Transverse colon (tissue), 4 donors: ENCODE results near the gene PLCB2.

Source experiments
- POLR2AphosphoS5 ChIP-seq, 3 donors: sonication (generic); formaldehyde crosslinking; IDR thresholded peaks; one replicate each; pipeline ENCODE4 v1.6.1; 2016; ENCODE audit warnings: antibody characterized with exemption in 3 of 3
- TF ChIP-seq, protein P1 (sequence below), 5 experiments: fragments of 200-600 bp in 3 of 5; fragments of 450-650 bp in 2 of 5; sonication (generic) in 3 of 5; IDR thresholded peaks; 1 replicate in 2 of 5; 2 replicates in 3 of 5; pipeline ENCODE4 v1.5.1; 2016 to 2017; ENCODE audit warnings: antibody characterized with exemption in 5 of 5, inconsistent platforms in 3 of 5, mild to moderate bottlenecking in 2 of 5, moderate library complexity in 1 of 5

DNA sequence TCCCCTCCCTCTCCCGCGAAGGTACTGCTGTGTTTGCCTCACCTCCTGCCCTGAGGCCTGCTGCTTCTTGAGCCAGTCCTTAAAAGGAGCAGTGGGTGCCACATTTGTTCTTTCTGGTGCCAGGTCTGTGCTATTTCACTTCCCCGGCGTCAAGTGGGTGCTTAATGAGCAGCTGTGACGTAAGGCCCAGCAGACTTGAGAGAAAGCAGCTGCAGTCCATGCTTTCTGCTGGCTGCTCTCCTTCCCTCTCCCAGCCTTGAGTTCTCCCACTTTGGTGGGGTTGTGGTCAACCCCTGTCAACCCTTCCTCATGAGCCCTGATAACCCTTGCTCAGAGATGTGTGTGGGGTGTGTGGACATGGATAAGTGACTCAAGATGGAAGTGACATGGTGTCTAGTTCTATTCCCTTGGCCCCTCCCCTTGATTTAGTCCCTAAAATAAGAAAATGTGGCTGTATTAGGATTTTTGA is 22.7 kb upstream of the PLCB2 start:
- TF ChIP-seq, protein P1, sequence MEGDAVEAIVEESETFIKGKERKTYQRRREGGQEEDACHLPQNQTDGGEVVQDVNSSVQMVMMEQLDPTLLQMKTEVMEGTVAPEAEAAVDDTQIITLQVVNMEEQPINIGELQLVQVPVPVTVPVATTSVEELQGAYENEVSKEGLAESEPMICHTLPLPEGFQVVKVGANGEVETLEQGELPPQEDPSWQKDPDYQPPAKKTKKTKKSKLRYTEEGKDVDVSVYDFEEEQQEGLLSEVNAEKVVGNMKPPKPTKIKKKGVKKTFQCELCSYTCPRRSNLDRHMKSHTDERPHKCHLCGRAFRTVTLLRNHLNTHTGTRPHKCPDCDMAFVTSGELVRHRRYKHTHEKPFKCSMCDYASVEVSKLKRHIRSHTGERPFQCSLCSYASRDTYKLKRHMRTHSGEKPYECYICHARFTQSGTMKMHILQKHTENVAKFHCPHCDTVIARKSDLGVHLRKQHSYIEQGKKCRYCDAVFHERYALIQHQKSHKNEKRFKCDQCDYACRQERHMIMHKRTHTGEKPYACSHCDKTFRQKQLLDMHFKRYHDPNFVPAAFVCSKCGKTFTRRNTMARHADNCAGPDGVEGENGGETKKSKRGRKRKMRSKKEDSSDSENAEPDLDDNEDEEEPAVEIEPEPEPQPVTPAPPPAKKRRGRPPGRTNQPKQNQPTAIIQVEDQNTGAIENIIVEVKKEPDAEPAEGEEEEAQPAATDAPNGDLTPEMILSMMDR (IDR thresholded peaks at IDR 0.05), result no peak
- peak; percentile 77 to 93 (median 89) for TF ChIP-seq POLR2AphosphoS5 (IDR thresholded peaks at IDR 0.05)
